CD4-positive, alpha-beta T cell treated with Interferon gamma for 1 hour (primary cell): Measurements from ENCODE around the gene RRP15.

Experiments
- DNase-seq: peaks from one replicate; pipeline ENCODE4 v3.0.0-alpha.2; 2020

The RRP15 gene

DNA sequence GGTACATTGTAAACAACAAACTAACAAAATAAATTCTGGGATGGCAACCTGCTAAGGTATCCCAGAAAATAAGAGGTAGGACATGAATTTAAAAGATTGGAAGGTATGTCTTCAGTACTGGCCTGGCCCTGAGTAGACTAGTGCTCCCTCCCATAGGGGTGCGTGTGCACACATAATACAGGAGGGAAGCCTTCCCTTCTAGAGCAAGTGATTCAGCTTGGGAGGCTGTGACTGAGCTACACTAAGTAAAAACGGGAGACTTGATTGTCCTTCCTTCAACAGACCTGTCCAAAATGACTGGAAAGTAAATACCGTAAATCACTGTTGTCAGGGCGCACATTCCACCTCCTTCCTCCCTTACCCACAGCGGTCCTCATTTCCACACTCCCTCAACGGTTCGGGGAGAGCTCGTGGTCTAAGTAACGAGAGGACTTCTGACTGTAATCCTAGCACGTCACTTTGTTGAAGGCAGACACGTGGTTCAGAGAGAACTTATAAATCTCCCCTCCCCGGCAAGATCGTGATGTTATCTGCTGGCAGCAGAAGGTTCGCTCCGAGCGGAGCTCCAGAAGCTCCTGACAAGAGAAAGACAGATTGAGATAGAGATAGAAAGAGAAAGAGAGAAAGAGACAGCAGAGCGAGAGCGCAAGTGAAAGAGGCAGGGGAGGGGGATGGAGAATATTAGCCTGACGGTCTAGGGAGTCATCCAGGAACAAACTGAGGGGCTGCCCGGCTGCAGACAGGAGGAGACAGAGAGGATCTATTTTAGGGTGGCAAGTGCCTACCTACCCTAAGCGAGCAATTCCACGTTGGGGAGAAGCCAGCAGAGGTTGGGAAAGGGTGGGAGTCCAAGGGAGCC, 60.0 kb downstream of the RRP15 start, which contains the start of gene TGFB2:
TSS of gene TGFB2 (plus strand) at position 523 of the 859 bp plus-strand sequence. CDS start 1,366 bp downstream, outside the sequence.
- peak; percentile 31 for DNase-seq

DNA sequence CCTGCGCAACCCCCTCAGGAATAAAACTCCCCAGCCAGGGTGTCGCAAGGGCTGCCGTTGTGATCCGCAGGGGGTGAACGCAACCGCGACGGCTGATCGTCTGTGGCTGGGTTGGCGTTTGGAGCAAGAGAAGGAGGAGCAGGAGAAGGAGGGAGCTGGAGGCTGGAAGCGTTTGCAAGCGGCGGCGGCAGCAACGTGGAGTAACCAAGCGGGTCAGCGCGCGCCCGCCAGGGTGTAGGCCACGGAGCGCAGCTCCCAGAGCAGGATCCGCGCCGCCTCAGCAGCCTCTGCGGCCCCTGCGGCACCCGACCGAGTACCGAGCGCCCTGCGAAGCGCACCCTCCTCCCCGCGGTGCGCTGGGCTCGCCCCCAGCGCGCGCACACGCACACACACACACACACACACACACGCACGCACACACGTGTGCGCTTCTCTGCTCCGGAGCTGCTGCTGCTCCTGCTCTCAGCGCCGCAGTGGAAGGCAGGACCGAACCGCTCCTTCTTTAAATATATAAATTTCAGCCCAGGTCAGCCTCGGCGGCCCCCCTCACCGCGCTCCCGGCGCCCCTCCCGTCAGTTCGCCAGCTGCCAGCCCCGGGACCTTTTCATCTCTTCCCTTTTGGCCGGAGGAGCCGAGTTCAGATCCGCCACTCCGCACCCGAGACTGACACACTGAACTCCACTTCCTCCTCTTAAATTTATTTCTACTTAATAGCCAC, 60.7 kb downstream of the RRP15 start:
- DNase-seq = peak; percentile 29

DNA sequence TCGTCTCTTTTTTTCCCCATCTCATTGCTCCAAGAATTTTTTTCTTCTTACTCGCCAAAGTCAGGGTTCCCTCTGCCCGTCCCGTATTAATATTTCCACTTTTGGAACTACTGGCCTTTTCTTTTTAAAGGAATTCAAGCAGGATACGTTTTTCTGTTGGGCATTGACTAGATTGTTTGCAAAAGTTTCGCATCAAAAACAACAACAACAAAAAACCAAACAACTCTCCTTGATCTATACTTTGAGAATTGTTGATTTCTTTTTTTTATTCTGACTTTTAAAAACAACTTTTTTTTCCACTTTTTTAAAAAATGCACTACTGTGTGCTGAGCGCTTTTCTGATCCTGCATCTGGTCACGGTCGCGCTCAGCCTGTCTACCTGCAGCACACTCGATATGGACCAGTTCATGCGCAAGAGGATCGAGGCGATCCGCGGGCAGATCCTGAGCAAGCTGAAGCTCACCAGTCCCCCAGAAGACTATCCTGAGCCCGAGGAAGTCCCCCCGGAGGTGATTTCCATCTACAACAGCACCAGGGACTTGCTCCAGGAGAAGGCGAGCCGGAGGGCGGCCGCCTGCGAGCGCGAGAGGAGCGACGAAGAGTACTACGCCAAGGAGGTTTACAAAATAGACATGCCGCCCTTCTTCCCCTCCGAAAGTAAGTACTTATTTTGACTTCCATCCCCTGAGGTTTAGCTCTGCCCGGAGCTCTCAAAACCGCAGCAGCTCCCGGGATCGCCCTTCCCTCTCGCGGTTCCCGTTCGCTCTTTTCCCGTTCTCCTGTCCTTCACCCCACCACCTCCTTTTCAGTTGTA, 61.5 kb downstream of the RRP15 start:
- DNase-seq = no peak

DNA sequence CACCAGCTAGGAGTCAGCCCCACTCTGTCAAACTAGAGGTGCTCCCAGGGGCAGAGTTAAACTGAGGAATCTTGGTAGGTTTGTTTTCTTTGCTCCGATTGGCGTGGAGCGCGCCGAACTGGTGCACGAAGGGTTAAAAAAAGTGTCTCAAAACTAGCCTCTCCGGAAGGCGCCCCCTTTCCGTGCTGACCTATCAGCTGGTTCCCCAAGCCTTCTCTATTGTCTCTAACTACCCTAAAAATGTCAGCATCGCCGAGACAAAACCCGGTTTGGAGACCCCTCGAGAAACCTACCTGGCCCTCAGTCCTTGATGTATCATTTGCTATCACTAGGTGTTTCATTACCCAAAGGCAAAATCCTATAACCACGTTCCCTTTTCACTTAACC, 62.2 kb downstream of the RRP15 start:
- DNase-seq = no peak

DNA sequence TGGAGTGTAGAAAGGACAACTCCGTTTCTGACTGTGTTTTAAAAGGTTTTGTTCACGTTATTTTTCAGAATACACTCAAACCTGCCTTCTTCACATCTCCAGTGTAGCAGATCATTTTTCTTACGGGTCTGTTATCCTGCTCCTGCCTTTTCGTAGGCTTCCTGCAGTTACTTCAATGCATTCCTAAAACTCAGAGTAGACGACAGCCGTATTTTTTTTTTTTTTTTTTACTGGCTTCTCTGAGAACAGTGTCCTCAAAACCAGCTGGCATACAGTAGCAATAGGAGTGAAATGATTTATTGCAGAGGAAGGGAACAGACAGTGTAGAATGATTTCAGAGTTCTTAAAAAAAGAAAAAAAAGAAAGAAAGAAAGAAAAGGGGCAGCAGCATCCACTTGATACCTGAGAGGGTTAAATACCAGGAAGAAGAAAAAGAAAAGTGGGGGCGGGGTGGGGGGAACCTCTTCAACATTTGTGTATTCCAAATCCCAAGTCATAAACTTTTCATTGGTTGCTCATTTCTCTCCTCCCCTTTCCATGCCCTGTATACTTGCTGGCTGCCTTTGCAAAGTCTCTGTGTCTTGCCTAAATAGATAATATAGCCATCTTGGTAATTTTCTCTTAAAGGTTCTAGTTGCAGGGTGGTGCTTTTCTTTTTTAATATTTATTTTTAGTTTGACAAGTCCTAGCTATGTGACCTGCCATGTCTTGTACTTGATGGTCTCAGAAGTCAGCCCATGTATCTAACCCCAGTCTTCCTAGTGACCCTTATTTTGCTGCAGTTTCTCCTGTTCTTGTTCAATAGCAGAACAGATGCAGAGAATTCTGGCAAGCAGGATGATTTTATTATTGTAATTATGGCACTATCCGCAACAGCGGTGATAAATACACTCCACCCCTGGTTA, 62.9 kb downstream of the RRP15 start:
- DNase-seq = no peak

DNA sequence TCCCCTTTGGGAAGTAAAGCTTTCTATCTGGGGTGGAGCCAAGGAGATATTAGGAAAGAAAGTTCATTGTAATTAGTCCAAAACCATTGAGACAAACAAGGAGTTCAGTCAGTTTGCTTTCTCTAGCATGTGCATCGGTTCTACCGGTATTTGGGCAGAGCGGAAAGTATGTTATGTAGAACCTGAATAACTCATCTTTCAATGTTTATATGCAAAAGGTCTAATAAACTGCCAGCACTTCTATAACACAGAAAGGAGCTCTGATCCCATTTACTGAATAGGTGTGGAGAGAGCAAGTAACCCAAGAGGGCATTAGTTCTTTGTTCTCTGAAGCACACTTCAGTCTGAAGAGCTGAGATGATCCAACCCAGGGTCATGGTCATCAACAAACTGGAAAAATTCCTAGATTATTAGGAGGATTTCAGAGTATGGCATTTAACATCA, 63.6 kb downstream of the RRP15 start:
- no peak for DNase-seq

DNA sequence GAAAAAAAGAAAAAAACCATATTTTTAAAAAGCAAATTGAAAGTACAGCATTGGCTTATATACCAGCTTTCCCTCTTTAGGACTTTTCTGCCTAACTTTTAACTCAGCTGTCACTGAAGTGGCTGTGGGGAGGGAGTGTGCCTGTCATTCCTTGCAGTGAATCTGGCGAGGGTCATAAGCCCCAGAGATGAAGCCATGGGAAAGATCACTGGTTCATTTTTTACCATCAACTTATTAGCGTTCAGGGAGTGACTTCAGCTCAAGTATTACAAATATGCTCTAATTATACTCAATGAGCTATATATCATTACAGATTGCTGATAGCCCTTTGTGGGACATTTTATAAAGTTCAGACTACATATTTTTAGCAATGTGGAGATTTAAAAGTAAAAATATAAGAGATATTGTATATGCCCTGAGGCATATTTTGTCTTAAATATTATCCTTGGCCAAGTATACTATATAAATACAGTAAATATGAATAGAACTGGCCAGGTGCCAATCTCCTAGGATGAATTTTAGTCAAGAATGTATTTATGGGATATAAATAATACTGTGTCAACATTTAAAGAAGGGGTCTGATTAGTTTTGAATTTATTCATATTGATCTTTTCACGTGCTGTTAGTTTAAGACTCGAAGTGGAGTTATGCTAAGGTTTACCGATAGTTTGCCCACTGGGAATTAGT, 64.4 kb downstream of the RRP15 start:
- DNase-seq = no peak

DNA sequence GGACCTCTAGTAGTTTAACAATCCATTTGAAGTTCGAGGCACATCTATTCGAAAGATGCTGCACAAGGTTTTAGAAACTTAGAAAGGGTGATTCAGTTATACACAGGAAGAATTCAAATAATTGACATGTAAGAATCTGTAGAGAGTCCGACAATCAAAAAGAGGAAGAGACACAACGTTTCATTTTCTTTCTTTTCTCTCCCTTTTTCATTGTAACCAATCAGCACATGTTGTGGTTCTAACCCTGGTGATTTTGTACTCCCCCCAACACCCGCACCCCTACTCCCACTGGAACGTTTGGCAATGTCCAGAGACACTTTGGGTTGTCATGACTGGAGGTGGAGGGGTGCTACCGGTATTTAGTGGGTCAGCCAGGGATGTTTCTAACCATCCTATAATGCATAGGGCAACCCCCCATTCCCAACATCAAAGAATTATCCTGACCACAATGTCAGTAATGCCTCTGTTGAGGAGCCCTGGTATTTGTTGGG, 65.0 kb downstream of the RRP15 start:
- no peak for DNase-seq

DNA sequence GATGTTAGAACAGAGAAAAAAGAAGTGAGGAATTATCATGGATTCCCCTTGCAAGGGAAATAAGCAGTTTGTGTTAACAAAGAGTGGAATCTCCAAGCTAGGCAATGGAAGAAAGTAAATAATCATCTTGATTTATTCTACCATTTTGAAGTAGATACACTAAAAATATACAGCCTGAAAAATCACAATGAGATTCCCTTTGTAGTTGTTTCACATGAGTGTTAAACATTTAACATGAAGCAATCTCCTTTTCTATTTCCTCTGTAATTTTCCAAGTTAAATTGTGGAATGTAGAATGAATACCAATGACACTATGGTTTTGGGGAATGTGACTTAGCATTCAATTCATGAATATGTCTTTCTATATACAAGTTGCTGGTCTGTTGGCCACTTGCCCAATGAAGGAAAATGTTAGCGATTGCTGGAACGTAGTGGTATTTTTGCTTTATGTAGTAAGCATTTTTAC, 65.7 kb downstream of the RRP15 start:
- DNase-seq = no peak

DNA sequence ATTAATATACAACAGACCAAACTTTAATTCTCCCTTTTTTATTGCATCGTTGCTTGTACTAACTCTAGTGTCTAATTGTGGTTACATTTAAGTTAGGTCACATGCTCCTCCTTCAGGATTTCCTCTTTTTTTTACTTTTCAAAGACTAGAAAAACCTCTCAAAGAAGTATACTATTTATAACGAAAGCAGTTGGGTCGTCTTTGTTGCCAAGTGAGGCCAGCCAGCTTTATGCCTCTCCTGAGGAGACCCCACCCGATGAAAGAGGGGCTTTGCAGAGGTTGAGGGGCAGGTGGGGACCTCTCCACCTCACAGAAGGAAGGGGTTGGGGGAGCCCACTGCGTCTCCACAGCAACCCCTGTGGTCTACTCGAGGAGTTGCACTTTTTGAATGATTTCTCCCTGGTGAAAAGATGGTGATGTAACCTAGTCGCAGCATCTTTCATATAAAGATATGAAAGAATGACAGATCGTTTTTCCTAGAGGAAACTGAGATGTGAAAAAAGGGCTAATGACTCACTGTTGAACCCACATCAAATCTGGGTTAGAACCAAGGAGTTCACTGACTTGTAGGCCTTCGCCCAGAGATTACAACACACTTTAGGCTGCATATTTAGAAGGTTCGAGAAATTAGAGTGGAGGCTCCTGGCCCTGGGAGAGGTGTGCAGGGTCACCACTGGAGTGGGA, 66.4 kb downstream of the RRP15 start:
- DNase-seq = peak; percentile 29

DNA sequence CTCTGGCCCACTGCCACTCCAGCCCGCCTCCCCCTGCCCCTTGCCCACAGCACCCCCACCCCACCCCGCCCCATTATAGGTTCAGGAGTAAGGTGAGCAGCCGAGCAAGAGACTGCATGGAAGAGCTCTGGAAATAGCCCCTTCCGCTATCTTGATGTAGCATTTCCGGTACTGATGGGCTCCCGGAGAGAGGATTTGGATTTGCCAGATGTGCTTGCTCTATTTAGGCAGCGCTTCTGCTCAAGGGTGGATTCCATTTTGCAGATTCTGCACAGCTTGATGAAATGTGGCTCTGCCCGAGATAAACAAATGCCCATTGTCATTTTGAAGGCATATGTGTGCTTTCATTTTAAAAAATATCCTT, 67.0 kb downstream of the RRP15 start:
- DNase-seq = no peak

DNA sequence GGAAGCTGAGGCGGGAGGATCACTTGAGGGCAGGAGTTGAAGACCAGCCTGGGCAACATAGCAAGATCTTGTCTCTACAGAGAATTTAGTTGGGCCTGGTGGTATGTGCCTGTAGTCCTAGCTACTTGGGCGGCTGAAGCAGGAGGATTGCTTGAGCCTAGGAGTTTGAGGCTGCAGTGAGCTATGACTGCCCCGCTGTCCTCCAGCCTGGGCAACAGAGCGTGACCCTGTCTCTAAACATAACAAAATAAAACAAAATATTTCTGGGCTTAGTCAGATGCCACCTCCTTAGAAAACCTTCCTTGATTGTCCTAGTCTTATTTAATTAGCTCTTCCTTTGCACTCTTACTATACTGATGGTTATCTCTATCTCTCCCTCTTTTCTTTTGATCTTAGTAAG, 68.6 kb downstream of the RRP15 start:
- no peak for DNase-seq

DNA sequence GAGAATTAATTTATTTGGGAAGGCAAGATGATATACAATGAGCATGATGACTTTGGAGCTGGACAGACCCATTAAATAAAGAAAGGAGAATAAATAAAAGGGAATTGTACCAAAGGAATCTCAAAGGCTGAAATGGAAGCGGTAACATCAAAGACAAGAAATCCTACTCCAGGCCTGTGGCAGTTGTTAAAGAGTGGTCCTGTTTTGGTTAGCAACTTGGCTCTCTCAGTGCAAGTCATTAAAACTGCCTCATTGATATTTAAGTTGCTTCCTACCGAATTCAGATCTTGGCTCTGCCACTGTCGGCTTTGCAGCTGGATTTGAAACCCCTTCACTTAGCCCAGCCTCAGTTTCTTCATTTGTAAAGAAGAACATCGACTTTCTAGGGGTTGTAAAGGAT, 70.2 kb downstream of the RRP15 start:
- no peak for DNase-seq

DNA sequence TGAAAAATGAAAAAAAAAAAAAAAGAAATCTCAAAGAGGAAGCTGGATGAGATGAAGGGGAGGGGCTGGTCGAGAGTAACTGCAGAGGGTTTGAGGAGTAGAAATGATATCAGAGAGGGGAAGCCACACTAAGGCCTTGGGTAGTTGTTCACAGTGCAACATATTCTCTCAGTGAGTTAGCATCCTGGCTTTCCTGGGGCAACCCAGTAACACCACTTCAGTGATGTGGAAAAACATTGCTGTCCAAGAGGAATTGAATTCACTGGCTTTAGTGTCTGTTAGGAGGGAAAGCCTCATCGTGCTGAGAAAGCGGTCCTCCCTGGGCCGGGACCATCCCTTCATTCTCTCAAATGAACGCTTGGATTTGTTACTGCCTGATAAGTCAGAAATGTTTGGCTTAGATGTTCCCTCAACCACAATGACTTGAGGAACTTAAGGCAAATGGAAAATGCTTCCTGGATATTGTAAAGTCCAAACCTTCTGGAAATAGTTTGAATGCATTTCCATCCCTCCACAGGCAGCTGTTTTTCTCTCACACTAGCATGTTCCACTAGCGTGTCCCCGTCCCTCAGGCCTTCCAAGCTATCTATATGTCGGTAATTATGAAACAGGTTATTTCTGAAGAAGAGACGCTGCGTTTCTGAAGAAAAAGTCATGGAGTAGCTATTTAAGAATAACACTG, 72.3 kb downstream of the RRP15 start:
- no peak for DNase-seq

DNA sequence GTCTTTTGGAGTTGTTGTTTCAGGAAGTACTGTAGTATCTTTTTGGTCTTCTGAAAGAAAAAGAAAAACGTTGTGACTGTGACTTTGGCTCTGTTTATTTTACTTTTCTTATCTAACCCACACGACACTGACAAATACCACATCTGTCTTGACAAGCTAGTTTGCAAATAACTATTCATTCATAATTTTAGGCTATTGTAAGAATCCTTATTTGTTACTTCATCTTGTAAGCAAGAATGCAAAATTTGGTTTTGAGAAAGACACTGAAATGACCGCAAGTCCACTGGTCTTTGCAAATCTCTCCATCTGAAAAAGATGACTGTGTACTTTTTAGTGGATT, 72.8 kb downstream of the RRP15 start:
- no peak for DNase-seq

DNA sequence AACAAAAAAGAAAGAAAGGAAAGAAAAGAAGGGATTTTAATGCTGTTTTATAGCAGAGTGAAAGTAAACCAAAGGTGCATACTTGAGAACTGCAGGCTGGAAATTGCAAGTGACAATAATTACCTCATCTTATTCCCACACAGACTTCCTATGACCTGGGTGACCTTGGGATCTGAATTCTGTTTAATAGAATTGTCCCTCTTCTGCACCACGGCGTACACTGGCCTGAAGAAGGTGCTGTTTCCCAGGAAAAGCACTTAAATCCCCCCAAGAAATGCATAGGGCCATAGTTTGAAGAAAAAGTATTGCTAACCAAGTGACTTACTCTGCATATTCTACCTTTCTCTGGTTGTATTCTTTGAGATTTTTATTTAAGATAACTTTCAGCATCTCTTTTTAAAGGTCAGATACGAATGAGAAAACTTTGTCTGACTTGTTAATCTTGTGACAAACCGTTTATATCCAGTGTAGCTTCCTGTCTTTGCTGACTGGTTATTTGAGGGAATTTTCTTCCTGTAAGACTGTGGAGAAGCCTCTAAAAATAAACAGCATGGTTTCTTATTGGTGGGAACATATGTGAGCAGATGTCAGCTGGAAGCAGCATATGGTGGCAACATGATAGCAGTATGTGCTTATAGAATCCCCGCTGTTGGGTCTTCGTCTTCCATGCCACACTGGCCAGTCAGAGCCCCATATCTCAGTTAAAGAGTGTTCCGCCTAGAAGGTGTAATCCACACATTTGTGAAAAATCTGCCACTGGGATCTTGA, 76.4 kb downstream of the RRP15 start:
- no peak for DNase-seq

DNA sequence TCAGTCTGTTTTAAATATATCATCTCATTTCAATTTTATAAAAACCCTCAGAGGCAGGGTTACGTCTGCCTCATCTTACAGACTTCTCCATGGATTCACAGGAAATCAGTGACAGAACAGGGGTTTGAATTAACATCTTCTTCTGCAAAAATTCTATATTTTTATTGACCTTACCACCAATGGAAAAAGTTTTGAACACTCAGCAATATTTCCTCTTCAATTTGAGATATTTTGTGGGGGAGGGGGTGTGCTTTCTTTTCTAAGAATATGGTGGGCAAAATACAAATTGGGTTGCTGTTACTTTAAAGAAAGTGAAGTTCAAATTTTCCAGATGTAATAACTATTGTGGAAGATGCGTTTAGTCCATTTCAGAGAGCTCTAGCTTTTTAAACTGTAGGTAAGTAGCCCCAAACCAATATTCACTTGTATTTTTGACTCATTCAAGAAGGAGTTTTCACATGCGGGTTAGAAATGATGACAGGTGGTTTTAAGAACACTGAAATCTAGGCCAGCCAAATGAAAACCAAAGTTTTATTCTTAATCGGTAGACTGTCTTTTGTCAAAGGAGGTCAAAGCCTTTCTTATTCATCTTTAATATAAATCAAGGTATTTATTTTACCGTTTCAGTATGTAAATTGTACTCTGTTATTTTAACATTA, 77.5 kb downstream of the RRP15 start:
- DNase-seq = no peak

DNA sequence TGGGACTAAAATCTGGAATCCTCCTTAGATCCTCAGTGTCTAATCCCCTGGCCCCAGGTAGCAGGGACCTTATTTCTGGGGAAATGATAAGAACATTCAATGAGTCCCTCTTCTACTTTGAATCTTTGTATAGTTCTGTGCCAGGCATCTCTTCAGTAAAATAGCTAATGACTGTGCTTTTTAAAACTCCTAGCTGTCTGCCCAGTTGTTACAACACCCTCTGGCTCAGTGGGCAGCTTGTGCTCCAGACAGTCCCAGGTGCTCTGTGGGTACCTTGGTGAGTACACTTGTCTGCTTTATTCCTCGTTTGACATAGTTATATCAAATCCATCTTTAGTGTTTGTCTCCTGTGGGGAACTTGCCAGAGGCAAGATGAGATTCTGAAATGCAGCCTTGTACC, 78.0 kb downstream of the RRP15 start:
- no peak for DNase-seq
